CD4-positive, alpha-beta T cell treated with Interleukin-1 beta for 1 hour (primary cell): ENCODE results near the gene RPN1.
"Not testable (repeated sequence)": the region's sequence is repeated elsewhere in the genome, so short reads cannot be mapped to it uniquely, and the experiment has no call there.

Source experiments
- DNase-seq, 2 donors: peaks; one replicate each; pipeline ENCODE4 v3.0.0-alpha.2; 2020 to 2022

RPN1 gene

GRCh38 chr3:128650096-128651050 is at the start of gene RPN1:
Gene RPN1 (minus strand): TSS chr3:128650818. CDS start chr3:128650800, 18 bp downstream.
- DNase-seq, result peak; percentile 95 to 96

GRCh38 chr3:128698211-128699047 is 47.8 kb upstream of the RPN1 start:
- DNase-seq, result no peak

- DNase-seq, result no peak
Measured at GRCh38 chr3:128697341-128697740, 46.7 kb upstream of the RPN1 start.

GRCh38 chr3:128693696-128694095 is 43.1 kb upstream of the RPN1 start:
- DNase-seq, result no peak

- no peak for DNase-seq
Measured at GRCh38 chr3:128689060-128689459, 38.4 kb upstream of the RPN1 start.

GRCh38 chr3:128686465-128686864 is 35.8 kb upstream of the RPN1 start:
- DNase-seq, result no peak

GRCh38 chr3:128684986-128685726 is 34.5 kb upstream of the RPN1 start:
- DNase-seq, result no peak

GRCh38 chr3:128683957-128684356 is 33.3 kb upstream of the RPN1 start:
- no peak for DNase-seq

- DNase-seq, result no peak
Measured at GRCh38 chr3:128681369-128681829, 30.8 kb upstream of the RPN1 start.

- DNase-seq, result peak; percentile 97
Measured at GRCh38 chr3:128680603-128681368, 30.2 kb upstream of the RPN1 start.

- no peak for DNase-seq
Measured at GRCh38 chr3:128679338-128679737, 28.7 kb upstream of the RPN1 start.

- not testable (repeated sequence) for DNase-seq
Measured at GRCh38 chr3:128675802-128676201, 25.2 kb upstream of the RPN1 start.

GRCh38 chr3:128674161-128674784 is 23.7 kb upstream of the RPN1 start:
- no peak for DNase-seq

- DNase-seq, result no peak
Measured at GRCh38 chr3:128667641-128668040, 17.0 kb upstream of the RPN1 start.

- no peak for DNase-seq
Measured at GRCh38 chr3:128665362-128666021, 14.9 kb upstream of the RPN1 start.

- DNase-seq, result no peak
Measured at GRCh38 chr3:128663151-128663550, 12.5 kb upstream of the RPN1 start.

- DNase-seq, result no peak
Measured at GRCh38 chr3:128655531-128655930, 4.9 kb upstream of the RPN1 start.

GRCh38 chr3:128653993-128654805 is 3.6 kb upstream of the RPN1 start:
- DNase-seq, result peak; percentile 39 to 73

- peak in 1 of 2 donors; percentile 64 for DNase-seq
Measured at GRCh38 chr3:128653383-128653992, 2.9 kb upstream of the RPN1 start.
